GM12878 (cell line): ENCODE measurements around the gene FGFR4. TPM values are rescaled to one million over a fixed set of nuclear protein-coding genes. Genes with fewer than 3 reads are reported as not detected.

Experiments
- HDGF ChIP-seq: fragments of 450-650 bp; IDR thresholded peaks from 2 replicates; pipeline ENCODE4 v1.6.1; 2016; ENCODE audit warnings: antibody characterized with exemption
- IRF4 ChIP-seq: IDR thresholded peaks from 2 replicates; pipeline ENCODE4 v1.6.1; 2011; ENCODE audit warnings: low read depth, low read length
- NBN ChIP-seq: fragments of 450-650 bp; IDR thresholded peaks from 2 replicates; pipeline ENCODE4 v1.6.1; 2016
- PAX8 ChIP-seq: fragments of 450-650 bp; IDR thresholded peaks from 2 replicates; pipeline ENCODE4 v1.6.1; 2017; ENCODE audit warnings: mild to moderate bottlenecking, moderate library complexity
- RAD21 ChIP-seq: IDR thresholded peaks from 2 replicates; pipeline ENCODE4 v1.6.1; 2011; ENCODE audit warnings: mild to moderate bottlenecking, low read depth, low read length, moderate library complexity; ENCODE audit not compliant: insufficient read depth
- SMC3 ChIP-seq: IDR thresholded peaks from 2 replicates; pipeline ENCODE4 v1.6.1; 2011; ENCODE audit warnings: low read length, improper control_type of control experiment, borderline replicate concordance
- SP1 ChIP-seq: IDR thresholded peaks from one replicate; pipeline ENCODE4 v1.6.1; 2011; ENCODE audit warnings: low read depth, low read length
- STAT1 ChIP-seq: fragments of 450-650 bp; conservative IDR thresholded peaks from 2 replicates; pipeline ENCODE4 v1.6.1; 2014; ENCODE audit warnings: antibody characterized with exemption, mild to moderate bottlenecking
- ZNF687 ChIP-seq: fragments of 450-650 bp; IDR thresholded peaks from 2 replicates; pipeline ENCODE4 v1.6.1; 2017; ENCODE audit warnings: mild to moderate bottlenecking, moderate library complexity
- polyA plus RNA-seq, 11 experiments: library from polyadenylated mRNA; depleted of rRNA in 4 of 11; unstranded in 6 of 11; stranded (reverse) in 5 of 11; fragments of >200 nt; fragmentation: Nextera tagmentation in 4 of 11; fragmentation: Illumina TruSeq in 1 of 11; extraction: Ambion mirVana in 4 of 11; extraction: Trizol in 1 of 11; gene quantifications; 1 replicate in 1 of 11; 2 replicates in 10 of 11; pipeline versions ENCODE4 v1.2.1 to v1.2.3, GENCODE V29; 2011 to 2016; ENCODE audit warnings: inconsistent platforms in 2 of 11, missing spikeins in 2 of 11, low read depth in 1 of 11
- total RNA-seq, 4 experiments: library from RNA; depleted of rRNA in 3 of 4; stranded (reverse); fragments of >200 nt in 3 of 4; fragmentation: Illumina TruSeq in 1 of 4; extraction: Trizol in 1 of 4; gene quantifications; 2 replicates each; pipeline versions ENCODE4 v1.2.1 to v1.2.3, GENCODE V29; 2013 to 2021

The FGFR4 gene
- total and polyA plus RNA-seq, 10 of the 15 experiments (the other 5 are each of a cell fraction or from before 2014, with no cell fraction given), result 0.17 to 0.77 (median 0.28) TPM; not detected in 5

- peak; percentile 94 for TF ChIP-seq SMC3
- TF ChIP-seq IRF4, result peak; percentile 70
- no peak for TF ChIP-seq ZNF687
- TF ChIP-seq RAD21, result peak; percentile 100
- peak; percentile 79 for TF ChIP-seq STAT1
- 0 out of 2 replicates have a peak, but pooled peaks have one; percentile 43 for TF ChIP-seq NBN
- TF ChIP-seq SP1, result peak; percentile 54
- no peak for TF ChIP-seq PAX8
- no peak for TF ChIP-seq HDGF
These were observed 27.1 kb downstream of the FGFR4 start (continued) for GRCh38 chr5:177113566-177114424.
